Muscle of leg (tissue), 11 donors: Measurements from ENCODE around the gene CLIC6. TPM values are rescaled to one million over a fixed set of nuclear protein-coding genes. Genes with fewer than 3 reads are reported as not detected.
"Not testable (repeated sequence)": the region's sequence is repeated elsewhere in the genome, so short reads cannot be mapped to it uniquely, and the experiment has no call there.

Experiments used
- DNase-seq: peaks from one replicate; pipeline ENCODE4 v3.0.0; 2013
- H3K27ac ChIP-seq: one replicate; pipeline ENCODE4 v1.5.1; 2013; ENCODE audit warnings: mild to moderate bottlenecking, low read length, control low read depth
- H3K27me3 ChIP-seq: one replicate; pipeline ENCODE4 v1.6.1; 2013; ENCODE audit warnings: low read length; ENCODE audit not compliant: control insufficient read depth, insufficient read depth
- H3K36me3 ChIP-seq: one replicate; pipeline ENCODE4 v1.6.1; 2013; ENCODE audit warnings: low read length; ENCODE audit not compliant: control insufficient read depth, insufficient read depth
- H3K4me1 ChIP-seq: one replicate; pipeline ENCODE4 v1.6.1; 2013; ENCODE audit warnings: low read length; ENCODE audit not compliant: control insufficient read depth, insufficient read depth
- H3K4me3 ChIP-seq: one replicate; pipeline ENCODE4 v1.5.1; 2013; ENCODE audit warnings: low read length, control low read depth
- H3K9me3 ChIP-seq: replicated peaks from 2 replicates; pipeline ENCODE4 v1.6.1; 2013; ENCODE audit warnings: low read depth, low read length; ENCODE audit not compliant: control insufficient read depth
- WGBS: methylation state at CpG from one replicate; pipeline ENCODE4 v1.1.5; 2013; ENCODE audit warnings: missing lambda C conversion rate; ENCODE audit not compliant: insufficient coverage; 5-methylcytosine and 5-hydroxymethylcytosine counted together
- polyA plus RNA-seq, 8 donors: library from polyadenylated mRNA; unstranded; fragments of 120-200 nt; gene quantifications; one replicate each; pipeline versions ENCODE4 v1.2.1 to v1.2.3, GENCODE V29; 2013; ENCODE audit warnings: inconsistent platforms in 1 of 8, low replicate concordance in 1 of 8; ENCODE audit not compliant: insufficient read length in 8 of 8, insufficient read depth in 1 of 8
- total RNA-seq: library from RNA; stranded (reverse); fragments of 120-200 nt; gene quantifications from one replicate; pipeline ENCODE4 v1.2.4, GENCODE V29; 2013

CLIC6 gene
- total and polyA plus RNA-seq, 9 donors, result 0.04 to 1.8 (median 0.05) TPM; not detected in 2

GRCh38 chr21:34702341-34703170 is 33.8 kb downstream of the CLIC6 start:
- Histone ChIP-seq H3K9me3 (no peaks in the 10 kb centered on the region), H3K4me3 (no peak overlapping the region), H3K4me1 (peaks cover 9% of the 10 kb centered on the region), H3K27ac (no peak overlapping the region), H3K27me3 (peaks cover 5% of the 10 kb centered on the region), H3K36me3 (no peaks in the 10 kb centered on the region)
- peak; percentile 38 for DNase-seq
- 61% methylated on average over 13 of the region's 22 CpGs for WGBS

- Histone ChIP-seq H3K4me1 (peaks cover 9% of the 10 kb centered on the region), H3K9me3 (no peaks in the 10 kb centered on the region), H3K27ac (no peak overlapping the region), H3K27me3 (peaks cover 10% of the 10 kb centered on the region), H3K36me3 (no peaks in the 10 kb centered on the region), H3K4me3 (no peak overlapping the region)
- 81% methylated on average over 10 of the region's 12 CpGs for WGBS
- DNase-seq, result no peak
Measured at GRCh38 chr21:34703571-34703970, 34.8 kb downstream of the CLIC6 start.

- WGBS, result 80% methylated on average over 6 of the region's 7 CpGs
Measured at GRCh38 chr21:34704119-34704518, 35.3 kb downstream of the CLIC6 start.

GRCh38 chr21:34705011-34705410 is 36.2 kb downstream of the CLIC6 start:
- no peak overlapping the region for H3K4me3 ChIP-seq
- H3K27ac ChIP-seq, result no peak overlapping the region
- H3K9me3 ChIP-seq, result no peaks in the 10 kb centered on the region
- peaks cover 13% of the 10 kb centered on the region for H3K27me3 ChIP-seq
- H3K4me1 ChIP-seq, result peaks cover 9% of the 10 kb centered on the region
- DNase-seq, result peak; percentile 35
- 40% methylated on average over 2 of the region's 9 CpGs for WGBS
- H3K36me3 ChIP-seq, result no peaks in the 10 kb centered on the region

More at GRCh38 chr21:34704119-34704518, 35.3 kb downstream of the CLIC6 start:
- peaks cover 10% of the 10 kb centered on the region for H3K27me3 ChIP-seq
- H3K4me1 ChIP-seq, result peaks cover 9% of the 10 kb centered on the region
- H3K27ac ChIP-seq, result no peak overlapping the region
- no peaks in the 10 kb centered on the region for H3K36me3 ChIP-seq
- H3K9me3 ChIP-seq, result no peaks in the 10 kb centered on the region
- no peak overlapping the region for H3K4me3 ChIP-seq
- no peak for DNase-seq

GRCh38 chr21:34706337-34706736 is 37.5 kb downstream of the CLIC6 start:
- WGBS, result 82% methylated on average over 4 of the region's 4 CpGs
- H3K27ac ChIP-seq, result no peak overlapping the region
- no peaks in the 10 kb centered on the region for H3K9me3 ChIP-seq
- no peaks in the 10 kb centered on the region for H3K36me3 ChIP-seq
- peaks cover 9% of the 10 kb centered on the region for H3K4me1 ChIP-seq
- no peak for DNase-seq
- H3K4me3 ChIP-seq, result no peak overlapping the region
- H3K27me3 ChIP-seq, result peaks cover 13% of the 10 kb centered on the region

GRCh38 chr21:34707876-34708325 is 39.1 kb downstream of the CLIC6 start:
- Histone ChIP-seq H3K36me3 (no peaks in the 10 kb centered on the region), H3K27ac (no peak overlapping the region), H3K27me3 (peaks cover 8% of the 10 kb centered on the region), H3K9me3 (no peaks in the 10 kb centered on the region), H3K4me1 (peaks cover 9% of the 10 kb centered on the region), H3K4me3 (no peak overlapping the region)
- no CpG with 5 or more reads among the region's 8 CpGs for WGBS
- no peak for DNase-seq

- H3K27ac ChIP-seq, result no peak overlapping the region
- no peaks in the 10 kb centered on the region for H3K4me1 ChIP-seq
- H3K4me3 ChIP-seq, result no peak overlapping the region
- no peak for DNase-seq
- H3K27me3 ChIP-seq, result peaks cover 3% of the 10 kb centered on the region
- no peaks in the 10 kb centered on the region for H3K36me3 ChIP-seq
- WGBS, result no CpG with 5 or more reads among the region's 1 CpG
- H3K9me3 ChIP-seq, result no peaks in the 10 kb centered on the region
Measured at GRCh38 chr21:34713621-34714020, 44.8 kb downstream of the CLIC6 start.

GRCh38 chr21:34715518-34715917 is 46.7 kb downstream of the CLIC6 start:
- H3K4me3 ChIP-seq, result no peak overlapping the region
- H3K36me3 ChIP-seq, result no peaks in the 10 kb centered on the region
- H3K4me1 ChIP-seq, result no peaks in the 10 kb centered on the region
- no peaks in the 10 kb centered on the region for H3K9me3 ChIP-seq
- no CpG with 5 or more reads among the region's 5 CpGs for WGBS
- no peak overlapping the region for H3K27ac ChIP-seq
- H3K27me3 ChIP-seq, result no peaks in the 10 kb centered on the region
- DNase-seq, result no peak

GRCh38 chr21:34715985-34716596 is 47.3 kb downstream of the CLIC6 start:
- H3K4me3 ChIP-seq, result no peak overlapping the region
- H3K36me3 ChIP-seq, result no peaks in the 10 kb centered on the region
- no peaks in the 10 kb centered on the region for H3K4me1 ChIP-seq
- DNase-seq, result no peak
- no peaks in the 10 kb centered on the region for H3K27me3 ChIP-seq
- no peak overlapping the region for H3K27ac ChIP-seq
- no peaks in the 10 kb centered on the region for H3K9me3 ChIP-seq
- 75% methylated on average over 2 of the region's 7 CpGs for WGBS

GRCh38 chr21:34718529-34718928 is 49.7 kb downstream of the CLIC6 start:
- H3K9me3 ChIP-seq, DNase-seq, H3K27ac ChIP-seq, H3K4me3 ChIP-seq, H3K4me1 ChIP-seq, H3K36me3 ChIP-seq, H3K27me3 ChIP-seq: not testable (repeated sequence)
- WGBS, result no CpG with 5 or more reads among the region's 3 CpGs
